Stimulated activated CD4-positive, alpha-beta T cell treated with anti-CD3 and anti-CD28 coated beads, Interleukin-2, amount 100 ng/mL, for 24 hours (primary cell): ENCODE data around the gene PPP1R11.

Experiments
- DNase-seq, 2 donors: peaks; one replicate each; pipeline ENCODE4 v3.0.0-alpha.2; 2020

Gene PPP1R11

GRCh38 chr6:30062471-30063178 lies 4.4 kb upstream of the PPP1R11 start:
- DNase-seq: no peak

GRCh38 chr6:30063315-30063714 lies 3.7 kb upstream of the PPP1R11 start:
- no peak for DNase-seq

- no peak for DNase-seq
These were observed 916 bp upstream of the PPP1R11 start for GRCh38 chr6:30066082-30066481.

- DNase-seq: no peak
These were observed 602 bp downstream of the PPP1R11 start for GRCh38 chr6:30067460-30068139.

GRCh38 chr6:30071081-30071818 lies 4.3 kb downstream of the PPP1R11 start:
- DNase-seq: peak in 1 of 2 donors; percentile 17

GRCh38 chr6:30071858-30072257 lies 4.9 kb downstream of the PPP1R11 start:
- DNase-seq: no peak

GRCh38 chr6:30073489-30074235 lies 6.7 kb downstream of the PPP1R11 start:
- no peak for DNase-seq

GRCh38 chr6:30074331-30075093 lies 7.5 kb downstream of the PPP1R11 start:
- peak in 1 of 2 donors; percentile 13 for DNase-seq

- DNase-seq: peak in 1 of 2 donors; percentile 25
These were observed 8.2 kb downstream of the PPP1R11 start, which contains the start of gene RNF39 for GRCh38 chr6:30075094-30075789. Gene RNF39, minus strand, starts transcription at chr6:30075769. Its CDS starts 184 bp downstream, at chr6:30075585.

- DNase-seq: peak in 1 of 2 donors; percentile 33
These were observed 9.1 kb downstream of the PPP1R11 start for GRCh38 chr6:30075790-30076732.

- DNase-seq: no peak
These were observed 10.2 kb downstream of the PPP1R11 start for GRCh38 chr6:30077218-30077617.

GRCh38 chr6:30087876-30088275 lies 20.9 kb downstream of the PPP1R11 start:
- no peak for DNase-seq

GRCh38 chr6:30091577-30092381 lies 24.8 kb downstream of the PPP1R11 start:
- DNase-seq: no peak

GRCh38 chr6:30092852-30093543 lies 26.0 kb downstream of the PPP1R11 start:
- no peak for DNase-seq

- DNase-seq: no peak
These were observed 27.1 kb downstream of the PPP1R11 start for GRCh38 chr6:30093951-30094661.

GRCh38 chr6:30096829-30097228 lies 29.8 kb downstream of the PPP1R11 start:
- DNase-seq: no peak

GRCh38 chr6:30097902-30098768 lies 31.1 kb downstream of the PPP1R11 start:
- no peak for DNase-seq
